Stimulated activated CD8-positive, alpha-beta memory T cell treated with anti-CD3 and anti-CD28 coated beads, Interleukin-7, amount 100 ng/mL, for 1 hour (primary cell): ENCODE measurements around the gene RXFP1.

Experiments
- DNase-seq, 2 donors: peaks; one replicate each; pipeline ENCODE4 v3.0.0-alpha.2; 2020; ENCODE audit warnings: low read depth in 2 of 2

RXFP1 gene

DNA sequence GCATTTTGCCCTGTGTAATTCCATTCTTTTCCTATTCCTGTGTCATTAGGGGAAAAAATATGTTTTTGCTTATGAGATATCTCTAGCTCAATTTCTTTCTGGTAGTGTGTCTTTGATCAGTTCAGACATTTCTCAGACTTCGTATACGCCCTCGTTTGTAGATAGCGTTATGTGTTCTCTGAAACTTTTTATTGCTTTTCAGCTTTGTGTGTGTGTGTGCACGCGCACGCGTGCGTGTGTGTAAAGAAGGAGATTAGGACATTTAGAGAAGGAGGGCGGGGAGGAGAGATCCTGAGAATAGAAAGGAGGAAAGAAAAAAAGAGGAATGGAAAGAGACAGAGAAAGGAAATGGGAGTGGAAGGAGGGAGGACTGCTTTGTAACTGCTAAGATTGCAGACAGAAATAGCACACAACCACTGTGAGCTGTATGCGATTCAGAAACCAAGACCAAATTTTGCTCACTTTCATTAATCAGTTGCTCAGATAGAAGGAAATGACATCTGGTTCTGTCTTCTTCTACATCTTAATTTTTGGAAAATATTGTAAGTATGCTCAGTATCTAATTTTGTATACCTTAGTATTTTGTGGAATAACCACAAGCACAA is at the start of gene RXFP1:
TSS of gene RXFP1 (plus strand) at position 399 of the 605 bp plus-strand sequence. CDS start at position 494, 95 bp downstream.
- DNase-seq, result no peak

- no peak for DNase-seq
Measured at GRCh38 chr4:158481811-158482210, 39.9 kb upstream of the RXFP1 start.

DNA sequence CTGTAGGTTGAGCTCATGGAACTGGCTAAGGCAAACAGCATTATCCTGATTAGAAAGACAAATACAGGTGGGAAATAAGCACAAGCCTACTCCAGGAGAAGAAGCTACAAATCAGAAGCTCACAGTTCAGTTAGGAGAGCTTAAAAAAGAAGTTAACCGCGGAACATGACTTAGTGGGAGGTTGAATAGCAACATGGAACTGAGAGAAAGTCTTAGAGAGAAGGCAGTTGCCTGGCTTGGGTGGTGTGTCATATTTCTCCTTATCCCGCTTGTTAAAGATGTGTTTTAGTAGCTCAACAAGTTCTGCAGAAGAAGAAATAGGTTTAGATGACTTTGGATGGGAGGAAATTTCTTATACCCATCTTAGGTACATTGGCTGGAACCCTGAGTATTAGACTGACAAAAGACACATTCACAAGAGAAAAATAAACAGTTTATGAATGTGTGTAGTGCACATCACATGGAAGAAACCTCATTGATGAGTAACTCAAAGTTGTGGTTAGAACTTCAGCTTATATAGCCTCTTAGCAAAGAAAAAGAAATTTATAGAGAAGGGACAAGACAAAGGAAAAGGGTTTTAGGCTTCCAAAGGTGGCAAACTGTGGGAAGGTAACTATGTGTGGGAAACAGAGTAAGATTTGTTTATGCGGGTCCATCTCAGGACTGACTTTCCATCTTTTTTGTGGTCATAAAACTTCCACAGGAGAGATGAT is 37.4 kb upstream of the RXFP1 start:
- no peak for DNase-seq

- no peak for DNase-seq
Measured at GRCh38 chr4:158490629-158491028, 31.1 kb upstream of the RXFP1 start.

- DNase-seq, result no peak
Measured at GRCh38 chr4:158492391-158492790, 29.3 kb upstream of the RXFP1 start.

DNA sequence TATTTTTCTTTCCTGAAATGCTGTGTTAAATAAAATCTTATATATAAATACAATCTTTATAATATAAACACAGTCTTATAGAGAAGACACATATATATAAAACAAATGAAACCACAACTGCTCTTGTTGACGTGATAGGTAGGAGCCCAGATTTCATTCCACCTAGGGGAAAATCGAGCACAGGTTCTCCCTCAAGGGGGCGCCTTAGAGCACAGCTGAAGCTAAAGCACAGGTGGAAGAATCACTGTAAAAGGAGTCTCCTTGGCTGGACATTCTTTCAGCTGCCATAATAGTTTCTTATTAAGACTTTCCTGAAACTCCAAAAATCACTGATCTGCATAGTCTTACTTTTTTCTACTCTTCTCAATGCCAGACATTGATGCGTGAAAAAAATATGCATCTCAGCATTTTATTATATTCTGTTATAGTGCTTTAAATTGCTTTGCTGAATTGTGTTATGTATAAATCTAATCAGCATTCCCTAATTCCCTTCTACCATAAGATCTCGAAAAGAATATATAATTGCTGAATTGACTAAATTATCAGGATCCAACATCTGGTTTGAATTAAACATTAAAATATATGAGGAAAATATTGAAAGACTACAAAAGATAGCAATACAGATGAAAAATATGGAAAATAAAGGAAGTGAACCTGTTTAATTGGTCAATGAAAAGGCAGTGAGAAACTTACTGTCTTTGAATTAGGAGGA is 25.5 kb upstream of the RXFP1 start:
- no peak for DNase-seq

DNA sequence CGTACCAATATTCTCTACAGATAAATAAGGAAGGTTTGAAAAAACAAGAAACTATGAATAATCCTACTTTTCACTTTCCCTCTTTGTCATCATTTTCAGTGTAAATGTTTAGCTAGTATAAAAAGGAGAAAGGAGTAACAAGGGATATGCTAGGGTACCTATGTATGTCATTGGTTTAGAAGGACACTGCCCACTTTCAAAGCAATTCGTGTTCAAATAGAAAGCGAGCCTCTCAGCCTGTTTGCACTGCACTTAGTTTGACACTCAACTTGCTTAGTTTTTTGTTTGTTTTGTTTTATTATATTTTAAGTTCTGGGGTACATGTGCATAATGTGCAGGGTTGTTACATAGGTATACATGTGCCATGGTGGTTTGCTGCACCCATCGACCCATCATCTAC is 21.6 kb upstream of the RXFP1 start:
- DNase-seq, result no peak

DNA sequence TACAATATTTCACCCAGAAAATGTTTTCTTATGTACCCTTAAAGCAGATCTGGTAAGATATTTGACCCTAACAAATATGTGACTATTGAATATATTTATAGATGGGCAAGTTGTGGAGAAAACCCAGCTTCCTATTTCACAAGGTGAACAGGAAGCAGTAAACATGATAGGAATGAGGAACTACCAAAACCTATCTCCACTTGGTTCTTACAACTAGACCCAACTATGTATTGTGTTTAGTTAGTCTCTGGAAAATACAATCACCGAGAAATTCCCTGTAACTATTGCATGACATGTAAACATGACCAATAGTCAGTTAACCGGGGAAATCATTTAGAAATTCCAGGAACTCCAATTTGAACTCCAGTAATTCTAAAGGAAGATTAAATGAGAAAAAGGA is 8.4 kb upstream of the RXFP1 start:
- DNase-seq, result no peak

- no peak for DNase-seq
Measured at GRCh38 chr4:158519226-158519625, 2.5 kb upstream of the RXFP1 start.

GRCh38 chr4:158523990-158524535 is 2.4 kb downstream of the RXFP1 start:
- DNase-seq, result no peak

- no peak for DNase-seq
Measured at GRCh38 chr4:158527516-158527915, 5.8 kb downstream of the RXFP1 start.

GRCh38 chr4:158529505-158529904 is 7.8 kb downstream of the RXFP1 start:
- DNase-seq, result no peak

DNA sequence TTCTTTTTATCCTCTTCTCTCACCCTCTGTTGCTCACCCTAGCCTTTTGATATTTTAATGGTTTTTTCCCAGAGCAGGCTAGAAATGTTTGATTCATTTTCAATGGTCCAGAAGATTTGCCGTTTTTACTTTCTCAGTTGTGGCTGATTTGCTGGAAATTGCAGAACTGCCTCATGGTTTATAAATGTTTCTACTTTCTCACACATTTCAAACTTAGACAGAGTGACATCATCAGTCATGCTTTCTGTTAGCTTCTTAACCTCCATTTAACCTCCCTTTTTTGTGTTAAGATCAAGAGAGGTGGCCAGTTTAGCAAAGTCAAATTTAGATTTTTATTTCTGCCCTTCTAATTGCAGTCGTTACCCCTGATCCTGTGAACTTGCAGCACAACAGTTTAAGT is 8.7 kb downstream of the RXFP1 start:
- no peak for DNase-seq

GRCh38 chr4:158530898-158531297 is 9.2 kb downstream of the RXFP1 start:
- DNase-seq, result no peak

DNA sequence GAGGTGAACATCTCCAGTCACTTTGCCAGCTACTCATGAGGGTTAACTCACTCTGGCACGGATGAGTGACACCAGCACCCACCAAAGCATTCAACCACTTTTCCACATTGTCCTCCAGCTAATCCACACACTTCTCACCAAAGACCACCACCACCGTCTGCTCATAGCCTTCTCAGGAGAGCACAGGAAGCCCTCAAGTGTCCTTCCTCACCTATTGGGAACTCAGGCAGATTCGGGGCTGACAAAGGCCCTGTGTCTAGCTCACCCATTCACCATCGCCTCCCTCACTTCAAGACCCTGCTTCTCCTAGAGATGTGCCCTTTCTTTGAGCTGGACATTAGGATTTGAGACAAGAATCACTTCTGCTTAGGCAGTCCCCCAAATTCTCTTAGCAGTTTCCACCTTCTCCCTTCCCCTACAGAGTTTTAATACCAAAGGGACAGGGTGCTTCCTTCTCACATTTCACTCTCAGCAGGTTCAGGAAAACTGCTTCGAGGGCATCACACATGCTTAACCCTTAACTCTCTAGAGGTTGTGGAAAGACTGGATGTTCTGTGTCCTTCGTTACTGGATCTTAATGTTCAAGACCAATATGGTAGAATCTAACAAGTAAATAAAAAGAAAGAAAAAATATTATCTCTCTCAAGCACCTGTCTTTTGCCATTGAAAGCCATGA is 11.0 kb downstream of the RXFP1 start:
- no peak for DNase-seq

DNA sequence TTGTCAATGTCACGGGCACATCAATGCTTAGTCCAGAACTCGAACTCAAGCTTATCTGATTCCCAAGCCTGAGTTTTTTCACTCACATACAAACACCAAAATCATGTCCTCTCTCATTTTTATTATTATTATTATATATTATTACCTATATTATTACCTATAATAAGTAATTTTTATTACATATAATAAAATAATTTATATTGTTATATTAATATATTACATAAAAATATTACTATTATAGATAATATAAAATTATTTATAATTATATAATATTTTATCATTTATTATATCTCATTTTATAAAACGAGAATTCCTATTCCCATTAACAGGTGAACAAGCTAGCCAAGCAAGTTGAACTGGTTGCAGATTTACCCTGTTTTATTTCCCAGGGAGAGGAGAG is 13.0 kb downstream of the RXFP1 start:
- no peak for DNase-seq

- no peak for DNase-seq
Measured at GRCh38 chr4:158535130-158535614, 13.5 kb downstream of the RXFP1 start.

DNA sequence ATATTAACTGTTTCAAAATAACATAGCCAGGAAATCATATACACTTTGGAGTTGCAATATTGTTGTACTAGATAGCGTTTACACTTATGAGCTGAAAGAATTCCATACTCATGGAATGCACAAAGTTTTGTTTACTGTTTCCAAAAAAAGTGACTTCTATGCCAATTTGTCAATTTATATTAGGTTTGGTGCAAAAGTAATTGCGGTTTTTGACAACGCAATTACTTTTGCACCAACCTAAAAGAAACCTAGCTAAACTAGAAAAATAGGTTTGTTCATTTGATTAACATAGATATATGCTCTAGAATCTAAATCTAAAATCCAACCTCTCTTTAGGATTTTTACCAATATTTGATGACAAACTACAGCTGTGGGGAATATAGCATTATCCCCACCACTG is 15.2 kb downstream of the RXFP1 start:
- no peak for DNase-seq

GRCh38 chr4:158538176-158538575 is 16.5 kb downstream of the RXFP1 start:
- no peak for DNase-seq

DNA sequence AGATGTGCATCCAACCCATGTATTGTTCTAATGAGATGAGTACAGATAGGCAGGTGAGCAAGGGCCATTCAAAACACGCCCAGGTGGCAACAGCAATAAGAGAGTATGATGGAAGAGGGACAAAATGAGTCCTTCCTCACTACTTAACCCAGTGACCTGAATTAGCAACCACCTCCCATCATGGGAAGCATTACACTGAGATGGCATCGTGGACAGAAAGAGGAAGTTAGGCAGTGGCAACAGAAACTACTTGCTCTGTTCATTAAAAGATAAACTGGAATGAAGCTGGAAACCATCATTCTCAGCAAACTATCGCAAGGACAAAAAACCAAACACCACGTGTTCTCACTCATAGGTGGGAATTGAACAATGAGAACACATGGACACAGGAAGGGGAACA is 17.2 kb downstream of the RXFP1 start:
- no peak for DNase-seq

- DNase-seq, result no peak
Measured at GRCh38 chr4:158540125-158540907, 18.6 kb downstream of the RXFP1 start.
